Neuronal stem cell (in vitro differentiated cells): Measurements from ENCODE around the gene CCNG2.

ENCODE experiments used
- DNase-seq: peaks from one replicate; pipeline ENCODE4 v3.0.0-alpha.2; 2013; ENCODE audit warnings: low spot score
- H2AFZ ChIP-seq: one replicate; pipeline ENCODE4 v1.6.1; 2013; ENCODE audit warnings: mild to moderate bottlenecking, low read length, inconsistent platforms
- H2AK5ac ChIP-seq: 2 replicates; pipeline ENCODE4 v1.6.1; 2013; ENCODE audit warnings: low read depth, mild to moderate bottlenecking, inconsistent platforms, low read length, moderate library complexity, mixed read lengths
- H2BK120ac ChIP-seq: 2 replicates; pipeline ENCODE4 v1.6.1; 2013; ENCODE audit warnings: low read depth, mild to moderate bottlenecking, inconsistent platforms, low read length, moderate library complexity, mixed read lengths
- H2BK12ac ChIP-seq: one replicate; pipeline ENCODE4 v1.6.1; 2013; ENCODE audit warnings: low read length, inconsistent platforms
- H2BK15ac ChIP-seq: 2 replicates; pipeline ENCODE4 v1.6.1; 2013; ENCODE audit warnings: mild to moderate bottlenecking, low read length, inconsistent platforms, mixed read lengths
- H2BK5ac ChIP-seq: one replicate; pipeline ENCODE4 v1.6.1; 2013; ENCODE audit warnings: inconsistent platforms, mild to moderate bottlenecking, low read length, moderate library complexity
- H3K14ac ChIP-seq: one replicate; pipeline ENCODE4 v1.6.1; 2013; ENCODE audit warnings: low read length, inconsistent platforms
- H3K18ac ChIP-seq: 2 replicates; pipeline ENCODE4 v1.6.1; 2013; ENCODE audit warnings: low read length, inconsistent platforms
- H3K23ac ChIP-seq: 2 replicates; pipeline ENCODE4 v1.6.1; 2013; ENCODE audit warnings: low read depth, mild to moderate bottlenecking, mixed read lengths, low read length, inconsistent platforms; ENCODE audit not compliant: poor library complexity
- H3K27ac ChIP-seq: replicated peaks from 3 replicates; pipeline ENCODE4 v1.5.1; 2013; ENCODE audit warnings: low read length, inconsistent platforms
- H3K27me3 ChIP-seq, 3 experiments: 2 replicates each; pipeline ENCODE4 v1.6.1; 2013; ENCODE audit warnings: low read length in 3 of 3, mild to moderate bottlenecking in 2 of 3, inconsistent platforms in 1 of 3, low read depth in 1 of 3, mixed read lengths in 1 of 3, moderate library complexity in 1 of 3; ENCODE audit not compliant: control insufficient read depth in 3 of 3, insufficient read depth in 3 of 3
- H3K36me3 ChIP-seq, 2 donors: replicated peaks in 1 of 2; 2 replicates each; pipeline ENCODE4 v1.6.1; 2013; ENCODE audit warnings: low read length in 2 of 2; ENCODE audit not compliant: control insufficient read depth in 2 of 2, insufficient read depth in 2 of 2
- H3K4ac ChIP-seq: 2 replicates; pipeline ENCODE4 v1.6.1; 2013; ENCODE audit warnings: inconsistent platforms, mild to moderate bottlenecking, low read length, moderate library complexity
- H3K4me1 ChIP-seq, 2 donors: 1 replicate in 1 of 2; 2 replicates in 1 of 2; pipeline ENCODE4 v1.6.1; 2013; ENCODE audit warnings: low read length in 2 of 2, low read depth in 1 of 2; ENCODE audit not compliant: control insufficient read depth in 2 of 2, insufficient read depth in 1 of 2
- H3K4me2 ChIP-seq: one replicate; pipeline ENCODE4 v1.6.1; 2013; ENCODE audit warnings: mild to moderate bottlenecking, low read length, inconsistent platforms; ENCODE audit not compliant: insufficient read depth, poor library complexity, severe bottlenecking
- H3K4me3 ChIP-seq, 2 donors: 2 replicates each; pipeline ENCODE4 v1.5.1; 2013; ENCODE audit warnings: low read length in 2 of 2, mild to moderate bottlenecking in 2 of 2, inconsistent platforms in 1 of 2, moderate library complexity in 1 of 2
- H3K79me1 ChIP-seq: one replicate; pipeline ENCODE4 v1.6.1; 2013; ENCODE audit warnings: low read depth, mild to moderate bottlenecking, inconsistent platforms, low read length, moderate library complexity
- H3K9ac ChIP-seq: one replicate; pipeline ENCODE4 v1.6.1; 2013; ENCODE audit warnings: mild to moderate bottlenecking, low read depth, low read length, inconsistent platforms; ENCODE audit not compliant: poor library complexity
- H3K9me3 ChIP-seq, 2 donors: replicated peaks in 1 of 2; 2 replicates each; pipeline versions ENCODE3 to v1.6.1; 2013; ENCODE audit warnings: low read length in 2 of 2, mild to moderate bottlenecking in 2 of 2, inconsistent platforms in 1 of 2, low read depth in 1 of 2, mixed read lengths in 1 of 2, moderate library complexity in 1 of 2; ENCODE audit not compliant: control insufficient read depth in 2 of 2, insufficient read depth in 1 of 2
- H4K8ac ChIP-seq: one replicate; pipeline ENCODE4 v1.6.1; 2013; ENCODE audit warnings: low read depth, mild to moderate bottlenecking, inconsistent platforms, low read length, moderate library complexity
- H4K91ac ChIP-seq: one replicate; pipeline ENCODE4 v1.6.1; 2013; ENCODE audit warnings: low read length, low read depth, mild to moderate bottlenecking, inconsistent platforms; ENCODE audit not compliant: poor library complexity
- WGBS, 2 donors: extraction: QIAGEN DNeasy Blood & Tissue Kit; methylation state at CpG; one replicate each; pipeline ENCODE4 v1.1.7; 2013; ENCODE audit warnings: missing lambda C conversion rate in 2 of 2, mixed read lengths in 1 of 2; ENCODE audit not compliant: insufficient read length in 2 of 2, insufficient replicate concordance in 1 of 2; ENCODE audit errors: extremely low coverage in 2 of 2; 5-methylcytosine and 5-hydroxymethylcytosine counted together

Gene CCNG2

DNA sequence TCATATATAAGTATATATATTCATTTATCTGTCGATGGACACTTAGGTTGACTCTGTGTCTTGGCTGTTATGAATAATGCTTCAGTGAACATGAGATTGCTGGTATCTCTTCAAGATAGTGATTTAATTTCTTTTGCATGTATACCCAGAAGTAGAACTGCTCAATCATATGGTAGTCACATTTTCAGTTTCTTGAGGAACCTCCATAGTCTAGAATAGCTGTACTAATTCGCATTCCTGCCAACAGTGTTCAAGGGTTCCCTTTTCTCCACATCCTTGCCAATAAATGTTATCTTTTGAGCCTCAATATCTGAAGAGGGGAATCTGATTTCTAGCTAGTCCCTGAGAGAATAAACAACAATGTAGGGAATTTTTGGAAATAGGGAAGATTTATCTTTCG is 32.4 kb upstream of the CCNG2 start:
- Histone ChIP-seq H3K4ac (no peak overlapping the region), H3K14ac (no peak overlapping the region), H3K9ac (no peak overlapping the region), H2BK120ac (no peak overlapping the region), H3K9me3 (peaks cover 0 to 3% of the 10 kb centered on the region in 2 donors), H2BK5ac (no peak overlapping the region), H3K27ac (no peak overlapping the region), H2BK12ac (no peak overlapping the region), H3K23ac (no peak overlapping the region), H2AFZ (no peak overlapping the region), H4K8ac (no peak overlapping the region), H3K36me3 (no peaks in the 10 kb centered on the region), H3K4me3 (no peak overlapping the region), H3K4me2 (no peak overlapping the region), H2AK5ac (no peak overlapping the region), H3K79me1 (no peaks in the 10 kb centered on the region), H3K18ac (no peak overlapping the region), H3K4me1 (no peaks in the 10 kb centered on the region), H4K91ac (no peak overlapping the region), H3K27me3 (no peaks in the 10 kb centered on the region), H2BK15ac (no peak overlapping the region)
- no CpG with 5 or more reads among the region's 3 CpGs for WGBS, 2 donors
- no peak for DNase-seq

DNA sequence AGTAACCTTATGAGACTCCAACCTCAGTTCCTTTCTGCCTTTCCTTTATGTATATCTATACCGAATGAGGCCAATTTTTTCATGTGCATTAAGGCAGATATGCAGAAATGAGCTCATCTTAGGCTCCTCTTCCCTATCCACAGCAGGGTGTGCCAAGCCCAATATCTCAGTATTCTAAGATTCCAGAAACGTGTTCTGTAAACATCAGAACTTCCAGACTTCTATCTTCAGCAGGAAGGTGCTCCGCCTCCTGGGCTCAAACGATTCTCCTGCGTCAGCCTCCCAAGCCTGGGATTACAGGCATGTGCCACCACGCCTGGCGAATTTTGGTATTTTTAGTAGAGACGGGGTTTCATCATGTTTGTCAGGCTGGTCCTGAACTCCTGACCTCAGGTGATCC is 31.0 kb upstream of the CCNG2 start:
- H2BK12ac ChIP-seq = no peak overlapping the region
- no peak overlapping the region for H3K4me3 ChIP-seq
- H4K91ac ChIP-seq = no peak overlapping the region
- no peak overlapping the region for H2AFZ ChIP-seq
- WGBS, 2 donors = no CpG with 5 or more reads among the region's 8 CpGs
- no peaks in the 10 kb centered on the region for H3K4me1 ChIP-seq
- no peak overlapping the region for H3K27ac ChIP-seq
- H3K4me2 ChIP-seq = no peak overlapping the region
- no peak overlapping the region for H2AK5ac ChIP-seq
- no peak overlapping the region for H2BK120ac ChIP-seq
- no peak overlapping the region for H3K18ac ChIP-seq
- H3K36me3 ChIP-seq = no peaks in the 10 kb centered on the region
- no peak overlapping the region for H3K9ac ChIP-seq
- H2BK5ac ChIP-seq = no peak overlapping the region
- DNase-seq = no peak
- no peak overlapping the region for H3K23ac ChIP-seq
- no peak overlapping the region for H4K8ac ChIP-seq
- H3K9me3 ChIP-seq = peaks cover 0 to 3% of the 10 kb centered on the region in 2 donors
- H3K4ac ChIP-seq = no peak overlapping the region
- H3K27me3 ChIP-seq = no peaks in the 10 kb centered on the region
- no peak overlapping the region for H3K14ac ChIP-seq
- H2BK15ac ChIP-seq = no peak overlapping the region
- H3K79me1 ChIP-seq = no peaks in the 10 kb centered on the region

DNA sequence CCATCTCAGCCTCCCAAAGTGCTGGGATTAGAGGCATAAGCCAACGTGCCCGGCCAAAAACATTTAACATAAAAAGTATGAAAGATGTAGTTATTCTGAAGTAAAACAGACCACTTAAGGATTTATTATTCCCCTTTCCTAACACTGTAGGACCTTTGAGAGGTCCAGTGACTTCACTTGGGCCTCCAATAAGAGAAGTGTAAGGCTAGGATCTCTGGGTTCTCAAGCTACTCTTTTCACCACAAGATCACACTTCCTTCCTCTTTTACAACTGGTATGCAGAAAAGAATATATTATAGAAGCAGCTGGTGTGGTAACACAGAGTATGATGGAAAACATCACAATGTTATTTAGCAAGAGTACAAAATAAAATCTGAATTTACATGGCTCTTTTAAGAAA is 30.2 kb upstream of the CCNG2 start:
- Histone ChIP-seq H3K4ac (no peak overlapping the region), H3K4me3 (no peak overlapping the region), H3K9me3 (peaks cover 0 to 3% of the 10 kb centered on the region in 2 donors), H3K79me1 (no peaks in the 10 kb centered on the region), H3K36me3 (no peaks in the 10 kb centered on the region), H2BK12ac (no peak overlapping the region), H2AK5ac (no peak overlapping the region), H4K91ac (no peak overlapping the region), H3K14ac (no peak overlapping the region), H3K27ac (no peak overlapping the region), H3K4me2 (no peak overlapping the region), H2AFZ (no peak overlapping the region), H4K8ac (no peak overlapping the region), H3K9ac (no peak overlapping the region), H3K23ac (no peak overlapping the region), H3K27me3 (no peaks in the 10 kb centered on the region), H3K18ac (no peak overlapping the region), H2BK120ac (no peak overlapping the region), H2BK5ac (no peak overlapping the region), H3K4me1 (no peaks in the 10 kb centered on the region), H2BK15ac (no peak overlapping the region)
- no CpG with 5 or more reads among the region's 2 CpGs for WGBS, 2 donors
- no peak for DNase-seq

GRCh38 chr4:77127215-77127614 is 29.8 kb upstream of the CCNG2 start:
- H3K4ac ChIP-seq = no peak overlapping the region
- no CpG with 5 or more reads among the region's 2 CpGs for WGBS, 2 donors
- no peak overlapping the region for H2BK120ac ChIP-seq
- H3K27me3 ChIP-seq = no peaks in the 10 kb centered on the region
- no peak overlapping the region for H3K23ac ChIP-seq
- no peak overlapping the region for H3K4me2 ChIP-seq
- H3K14ac ChIP-seq = no peak overlapping the region
- no peak overlapping the region for H3K9ac ChIP-seq
- no peak overlapping the region for H2BK5ac ChIP-seq
- no peak for DNase-seq
- no peaks in the 10 kb centered on the region for H3K9me3 ChIP-seq
- H3K4me3 ChIP-seq = no peak overlapping the region
- no peaks in the 10 kb centered on the region for H3K36me3 ChIP-seq
- no peaks in the 10 kb centered on the region for H3K79me1 ChIP-seq
- no peaks in the 10 kb centered on the region for H3K4me1 ChIP-seq
- H2BK15ac ChIP-seq = no peak overlapping the region
- H2AFZ ChIP-seq = no peak overlapping the region
- no peak overlapping the region for H4K91ac ChIP-seq
- no peak overlapping the region for H4K8ac ChIP-seq
- no peak overlapping the region for H3K18ac ChIP-seq
- H2BK12ac ChIP-seq = no peak overlapping the region
- no peak overlapping the region for H3K27ac ChIP-seq
- H2AK5ac ChIP-seq = no peak overlapping the region
